H1 (cell line): ENCODE data around the gene RBM20. TPM values are rescaled to one million over a fixed set of nuclear protein-coding genes. Genes with fewer than 3 reads are reported as not detected.

ENCODE experiments used
- CHD1 ChIP-seq: IDR thresholded peaks from 2 replicates; pipeline ENCODE4 v1.6.1; 2012; ENCODE audit warnings: low read depth, low read length, improper control_type of control experiment
- CTCF ChIP-seq, 3 experiments: IDR thresholded peaks; 1 replicate in 2 of 3; 2 replicates in 1 of 3; pipeline versions ENCODE4 v1.5.1 to v1.6.1; 2011; ENCODE audit warnings: low read length in 3 of 3, mild to moderate bottlenecking in 3 of 3, inconsistent platforms in 2 of 3, low read depth in 1 of 3, moderate library complexity in 1 of 3; ENCODE audit not compliant: insufficient read depth in 1 of 3; ENCODE audit errors: control extremely low read depth in 1 of 3
- GABPA ChIP-seq: IDR thresholded peaks from 2 replicates; pipeline ENCODE4 v1.6.1; 2011; ENCODE audit warnings: mild to moderate bottlenecking, low read length, moderate library complexity, borderline replicate concordance; ENCODE audit not compliant: insufficient read depth
- USF2 ChIP-seq: IDR thresholded peaks from 2 replicates; pipeline ENCODE4 v1.6.1; 2011; ENCODE audit warnings: low read length, improper control_type of control experiment
- polyA plus RNA-seq, 7 experiments: library from polyadenylated mRNA; depleted of rRNA in 3 of 7; stranded (reverse) in 5 of 7; unstranded in 2 of 7; fragments of >200 nt in 5 of 7; fragments of 200-250 nt in 2 of 7; gene quantifications; 1 replicate in 5 of 7; 2 replicates in 1 of 7; 4 replicates in 1 of 7; pipeline versions ENCODE4 v1.2.1 to v1.2.3, GENCODE V29; 2011 to 2013; ENCODE audit warnings: missing spikeins in 2 of 7, mixed read lengths in 2 of 7
- total RNA-seq: library from RNA; stranded (reverse); fragmentation: NEBNext Ultra II Directional; extraction: Animal tissue kit (Norgen Biotek cat#: 25700); gene quantifications from 2 replicates; pipeline ENCODE4 v1.2.1, GENCODE V29; 2021

RBM20 gene
- total and polyA plus RNA-seq, 2 of the 8 experiments (the other 6 are each of a cell fraction or from before 2014, with no cell fraction given) = 0.05 to 0.63 TPM

GRCh38 chr10:110698340-110698739, 54.2 kb downstream of the RBM20 start (continued):
- TF ChIP-seq CTCF (IDR thresholded peaks at IDR 0.05; ENCODE audit: control extremely low read depth in 1 of 3, insufficient read depth in 1 of 3, low read depth in 1 of 3, low read length in 3 of 3) = no peak
- no peak for TF ChIP-seq USF2
- TF ChIP-seq CHD1 = no peak
- no peak for TF ChIP-seq GABPA
